HCT116 (cell line): ENCODE results near the gene MYEOV. TPM values are rescaled to one million over a fixed set of nuclear protein-coding genes. Genes with fewer than 3 reads are reported as not detected.

Experiments used
- ATAC-seq: fragments of 200-7000 bp; cut with Tn5 transposase; 2 replicates; pipeline ENCODE4 v1.9.1; 2020; ENCODE audit warnings: mild to moderate bottlenecking, moderate library complexity
- BruUV-seq: library from RNA; stranded (reverse); fragments of 400-500 nt; replicated peaks from 2 replicates; lab custom pipeline; 2021; lab: Mats Ljungman, UMichigan
- CTCF ChIA-PET: fragments of 300-600 bp; sonication (Branson Sonifier 250); formaldehyde crosslinking; loops from one replicate; lab custom pipeline; 2021; ENCODE audit warnings: antibody characterized with exemption; lab: Charles Lee
- POLR2A ChIA-PET: fragments of 300-600, 350-600 bp; sonication (Branson Sonifier 250); formaldehyde crosslinking; loops from one replicate; lab custom pipeline; 2021; ENCODE audit warnings: antibody characterized with exemption; lab: Charles Lee
- RAD21 ChIA-PET, 2 experiments: fragments of 300-600 bp; sonication (Branson Sonifier 250); formaldehyde crosslinking; loops; one replicate each; lab custom pipeline; 2023; ENCODE audit warnings: low total read pairs in 2 of 2; ENCODE audit not compliant: uncharacterized antibody in 2 of 2, unreplicated experiment in 2 of 2, low non-redundant PET in 1 of 2; lab: Charles Lee
- DNase-seq: peaks from one replicate; pipeline ENCODE4 v3.0.0-alpha.2; 2010; ENCODE audit warnings: low read depth, low spot score
- H2AFZ ChIP-seq: fragments of 200-600 bp; shearing (Covaris generic), sonication (generic); 2 replicates; pipeline ENCODE4 v1.6.1; 2017; ENCODE audit warnings: low read depth, mixed run types, mixed read lengths, antibody characterized with exemption, low read length; ENCODE audit not compliant: poor library complexity, severe bottlenecking
- H3K27ac ChIP-seq: 2 replicates; pipeline ENCODE4 v1.5.1; 2012; ENCODE audit warnings: low read depth, low read length
- H3K27me3 ChIP-seq: fragments of 200-600 bp; sonication (generic); 2 replicates; pipeline ENCODE4 v1.6.1; 2016; ENCODE audit warnings: mixed run types, low read length, mixed read lengths; ENCODE audit not compliant: insufficient read depth
- H3K36me3 ChIP-seq, 2 experiments: fragments of 200-500 bp in 1 of 2; fragments of 200-600 bp in 1 of 2; sonication (Bioruptor generic) in 1 of 2; sonication (generic) in 1 of 2; 2 replicates each; pipeline versions ENCODE4 v1.5.1 to v1.6.1; 2014 to 2016; ENCODE audit warnings: low read length in 2 of 2, inconsistent platforms in 1 of 2, mixed read lengths in 1 of 2, mixed run types in 1 of 2; ENCODE audit not compliant: insufficient read depth in 2 of 2, control insufficient read depth in 1 of 2
- H3K4me1 ChIP-seq, 2 experiments: fragments of 200-600 bp in 1 of 2; sonication (generic) in 1 of 2; 2 replicates each; pipeline versions ENCODE4 v1.5.1 to v1.6.1; 2012 to 2017; ENCODE audit warnings: low read length in 2 of 2, inconsistent platforms in 1 of 2, mild to moderate bottlenecking in 1 of 2, mixed read lengths in 1 of 2, mixed run types in 1 of 2, moderate library complexity in 1 of 2; ENCODE audit not compliant: insufficient read depth in 2 of 2, control insufficient read depth in 1 of 2
- H3K4me2 ChIP-seq: fragments of 200-600 bp; sonication (generic); 2 replicates; pipeline ENCODE4 v1.6.1; 2017; ENCODE audit warnings: mixed run types, low read length, mixed read lengths
- H3K4me3 ChIP-seq, 2 experiments: fragments of 200-600 bp in 1 of 2; sonication (generic) in 1 of 2; replicated peaks in 1 of 2; 2 replicates each; pipeline ENCODE4 v1.5.1; 2011 to 2016; ENCODE audit warnings: low read length in 2 of 2, control low read depth in 1 of 2, low read depth in 1 of 2, mild to moderate bottlenecking in 1 of 2, mixed read lengths in 1 of 2, mixed run types in 1 of 2
- H3K79me2 ChIP-seq: fragments of 200-600 bp; sonication (generic); 2 replicates; pipeline ENCODE4 v1.6.1; 2017; ENCODE audit warnings: mild to moderate bottlenecking, mixed run types, low read length, moderate library complexity, mixed read lengths; ENCODE audit not compliant: insufficient read depth
- H3K9ac ChIP-seq: fragments of 200-600 bp; sonication (generic); 2 replicates; pipeline ENCODE4 v1.6.1; 2016; ENCODE audit warnings: low read length, mixed read lengths
- H3K9me2 ChIP-seq: fragments of 200-600 bp; sonication (generic), shearing (Covaris generic); 2 replicates; pipeline ENCODE4 v1.6.1; 2017; ENCODE audit warnings: mixed run types, mild to moderate bottlenecking, moderate library complexity; ENCODE audit not compliant: insufficient read depth
- H3K9me3 ChIP-seq, 2 experiments: fragments of 200-500 bp in 1 of 2; fragments of 200-600 bp in 1 of 2; sonication (Bioruptor generic) in 1 of 2; sonication (generic) in 1 of 2; 2 replicates each; pipeline ENCODE4 v1.6.1; 2014 to 2017; ENCODE audit warnings: low read length in 2 of 2, mixed read lengths in 2 of 2, inconsistent platforms in 1 of 2, low read depth in 1 of 2, mild to moderate bottlenecking in 1 of 2, mixed run types in 1 of 2, moderate library complexity in 1 of 2; ENCODE audit not compliant: control insufficient read depth in 1 of 2, insufficient read depth in 1 of 2
- H4K20me1 ChIP-seq: fragments of 200-600 bp; sonication (generic), shearing (Covaris generic); 2 replicates; pipeline ENCODE4 v1.6.1; 2017; ENCODE audit warnings: mixed run types, mild to moderate bottlenecking, moderate library complexity; ENCODE audit not compliant: insufficient read depth
- CBX3 ChIP-seq: IDR thresholded peaks from 2 replicates; pipeline ENCODE4 v1.6.1; 2012; ENCODE audit warnings: low read depth
- EZH2 ChIP-seq: fragments of 200-600 bp; sonication (generic); IDR thresholded peaks from 2 replicates; pipeline ENCODE4 v1.6.1; 2017; ENCODE audit warnings: antibody characterized with exemption, mixed run types
- FOSL1 ChIP-seq: IDR thresholded peaks from 2 replicates; pipeline ENCODE4 v1.6.1; 2012; ENCODE audit warnings: low read depth
- JUND ChIP-seq: IDR thresholded peaks from 2 replicates; pipeline ENCODE4 v1.6.1; 2012
- POLR2A ChIP-seq: IDR thresholded peaks from 2 replicates; pipeline ENCODE4 v1.7.0; 2011; ENCODE audit warnings: borderline replicate concordance; ENCODE audit not compliant: insufficient read depth, insufficient read length; ENCODE audit errors: extremely low read depth
- POLR2AphosphoS5 ChIP-seq: IDR thresholded peaks from 2 replicates; pipeline ENCODE4 v1.6.1; 2011; ENCODE audit warnings: mild to moderate bottlenecking, low read depth, low read length, moderate library complexity
- RAD21 ChIP-seq: IDR thresholded peaks from 2 replicates; pipeline ENCODE4 v1.6.1; 2012; ENCODE audit warnings: low read depth, mild to moderate bottlenecking
- SP1 ChIP-seq: IDR thresholded peaks from 2 replicates; pipeline ENCODE4 v1.6.1; 2012; ENCODE audit warnings: low read depth
- TCF7L2 ChIP-seq: IDR thresholded peaks from 2 replicates; pipeline ENCODE4 v1.7.0; 2011; ENCODE audit warnings: borderline replicate concordance, inconsistent platforms; ENCODE audit not compliant: insufficient read depth, insufficient read length; ENCODE audit errors: extremely low read depth
- YY1 ChIP-seq: IDR thresholded peaks from 2 replicates; pipeline ENCODE4 v1.6.1; 2011; ENCODE audit warnings: low read length, low read depth, moderate library complexity, mild to moderate bottlenecking; ENCODE audit not compliant: insufficient replicate concordance; ENCODE audit errors: extremely low read depth
- ZFX ChIP-seq: fragments of 450-650 bp; IDR thresholded peaks from 2 replicates; pipeline ENCODE4 v1.6.1; 2017
- intact Hi-C: fragments of 100-400 bp; cut with micrococcal nuclease; formaldehyde crosslinking; loops from 2 replicates; pipeline ENCODE4 v1.10.0; 2022
- total RNA-seq: library from RNA; stranded (reverse); gene quantifications from one replicate; pipeline ENCODE4 v1.2.1, GENCODE V29; 2021; ENCODE audit not compliant: unreplicated experiment
- TF ChIP-seq, protein P1 (sequence below): IDR thresholded peaks from 2 replicates; pipeline ENCODE4 v1.6.1; 2012
- TF ChIP-seq, protein P2 (sequence below): IDR thresholded peaks from 2 replicates; pipeline ENCODE4 v1.6.1; 2011; ENCODE audit warnings: mild to moderate bottlenecking, low read length, moderate library complexity; ENCODE audit not compliant: insufficient replicate concordance; ENCODE audit errors: extremely low read depth

The MYEOV gene
- total RNA-seq, 1 experiment from 2014 or later = 135 TPM

DNA sequence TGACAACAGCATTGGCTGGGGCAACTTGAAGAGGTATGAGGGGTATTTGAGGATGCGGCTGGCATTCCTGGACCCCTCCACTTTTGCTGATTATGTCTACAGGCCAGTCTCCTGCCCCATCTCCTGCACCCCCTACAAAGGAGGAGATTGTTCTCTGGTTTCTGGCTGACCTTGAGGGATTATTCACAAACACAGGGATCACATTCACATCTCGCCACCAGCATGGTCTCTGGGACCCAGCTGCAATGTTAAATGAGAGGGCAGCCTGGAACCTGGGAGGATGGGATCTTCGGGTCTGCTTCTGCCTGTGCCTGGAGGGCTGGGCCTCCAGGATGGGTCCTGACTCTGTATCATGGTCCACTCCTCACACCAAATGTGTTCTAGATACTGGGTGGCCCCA, 32.8 kb upstream of the MYEOV start:
- no peak overlapping the region for H3K27ac ChIP-seq
- H2AFZ ChIP-seq = no peak overlapping the region
- ChIA-PET CTCF (no interaction called here), POLR2A (no interaction called here), RAD21 (interaction anchor here in 1 of 2 experiments (0.6 kb wide), 1 partner anchor 220 kb away, joined by 3 read pairs; no protein-coding TSS in a partner anchor)
- no peak overlapping the region for H3K4me3 ChIP-seq
- no peak for ATAC-seq
- H3K9ac ChIP-seq = no peak overlapping the region
- H3K4me2 ChIP-seq = no peak overlapping the region
- no peak for DNase-seq
- no peaks in the 10 kb centered on the region for H3K36me3 ChIP-seq
- intact Hi-C loops = no loop called here
- H3K79me2 ChIP-seq = no peaks in the 10 kb centered on the region
- no peaks in the 10 kb centered on the region for H3K27me3 ChIP-seq
- H3K9me2 ChIP-seq = no peaks in the 10 kb centered on the region
- no peaks in the 10 kb centered on the region for H3K9me3 ChIP-seq
- no peaks in the 10 kb centered on the region for H4K20me1 ChIP-seq
- H3K4me1 ChIP-seq = peaks cover 0 to 8% of the 10 kb centered on the region in 2 experiments; a peak in 1 of 4 replicates
- no TSS peak for BruUV-seq
- TF ChIP-seq YY1 (no peak), FOSL1 (no peak), POLR2AphosphoS5 (no peak), RAD21 (no peak), EZH2 (no peak)
- TF ChIP-seq, all 23 proteins: peak for 0

DNA sequence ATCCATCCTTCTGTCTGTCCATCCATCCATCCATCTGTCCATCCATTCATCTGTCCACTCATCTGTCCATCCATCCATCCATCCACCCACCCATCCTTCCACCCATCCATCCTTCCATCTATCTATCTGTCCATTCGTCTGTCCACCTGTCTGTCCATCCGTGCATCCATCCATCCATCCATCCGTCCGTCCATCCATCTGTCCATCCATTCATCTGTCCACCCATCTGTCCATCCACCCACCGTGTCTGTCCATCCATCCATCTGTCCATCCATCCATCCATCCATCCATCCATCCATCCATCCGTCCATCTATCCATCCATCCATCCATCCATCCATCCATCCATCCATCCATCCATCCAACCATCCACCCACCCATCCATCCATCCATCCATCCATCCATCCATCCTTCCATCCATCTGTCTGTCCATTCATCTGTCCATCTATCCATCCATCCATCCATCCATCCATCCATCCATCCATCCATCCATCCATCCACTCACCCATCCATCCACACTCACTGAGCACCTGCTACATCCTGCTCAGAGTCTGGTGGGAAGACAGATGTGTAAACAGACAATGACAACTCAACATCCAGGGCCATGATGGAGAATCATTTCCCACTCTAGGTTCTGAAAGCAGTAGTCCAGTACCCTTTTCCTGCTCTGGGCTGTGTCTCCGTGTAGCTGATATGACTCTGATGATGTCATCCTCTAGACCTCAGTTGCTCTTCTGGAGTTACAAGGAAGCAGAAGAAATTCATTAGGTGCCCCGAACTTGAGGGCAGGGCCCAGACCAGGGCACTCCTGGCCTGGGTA, 30.8 kb upstream of the MYEOV start:
- no peaks in the 10 kb centered on the region for H3K36me3 ChIP-seq
- peaks cover 0 to 8% of the 10 kb centered on the region in 2 experiments; a peak in 1 of 4 replicates for H3K4me1 ChIP-seq
- no peaks in the 10 kb centered on the region for H3K27me3 ChIP-seq
- DNase-seq (no peak), ATAC-seq (no peak)
- ChIA-PET CTCF (no interaction called here), RAD21 (no interaction called here), POLR2A (no interaction called here)
- no peaks in the 10 kb centered on the region for H3K9me3 ChIP-seq
- H4K20me1 ChIP-seq = no peaks in the 10 kb centered on the region
- no peak overlapping the region for H3K4me3 ChIP-seq
- TF ChIP-seq CBX3 (no peak), RAD21 (no peak), POLR2AphosphoS5 (no peak), TCF7L2 (no peak), EZH2 (no peak), SP1 (no peak), POLR2A (no peak), JUND (no peak), ZFX (no peak)
- TF ChIP-seq, protein P1, sequence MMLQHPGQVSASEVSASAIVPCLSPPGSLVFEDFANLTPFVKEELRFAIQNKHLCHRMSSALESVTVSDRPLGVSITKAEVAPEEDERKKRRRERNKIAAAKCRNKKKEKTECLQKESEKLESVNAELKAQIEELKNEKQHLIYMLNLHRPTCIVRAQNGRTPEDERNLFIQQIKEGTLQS = no peak
- TF ChIP-seq, protein P2, sequence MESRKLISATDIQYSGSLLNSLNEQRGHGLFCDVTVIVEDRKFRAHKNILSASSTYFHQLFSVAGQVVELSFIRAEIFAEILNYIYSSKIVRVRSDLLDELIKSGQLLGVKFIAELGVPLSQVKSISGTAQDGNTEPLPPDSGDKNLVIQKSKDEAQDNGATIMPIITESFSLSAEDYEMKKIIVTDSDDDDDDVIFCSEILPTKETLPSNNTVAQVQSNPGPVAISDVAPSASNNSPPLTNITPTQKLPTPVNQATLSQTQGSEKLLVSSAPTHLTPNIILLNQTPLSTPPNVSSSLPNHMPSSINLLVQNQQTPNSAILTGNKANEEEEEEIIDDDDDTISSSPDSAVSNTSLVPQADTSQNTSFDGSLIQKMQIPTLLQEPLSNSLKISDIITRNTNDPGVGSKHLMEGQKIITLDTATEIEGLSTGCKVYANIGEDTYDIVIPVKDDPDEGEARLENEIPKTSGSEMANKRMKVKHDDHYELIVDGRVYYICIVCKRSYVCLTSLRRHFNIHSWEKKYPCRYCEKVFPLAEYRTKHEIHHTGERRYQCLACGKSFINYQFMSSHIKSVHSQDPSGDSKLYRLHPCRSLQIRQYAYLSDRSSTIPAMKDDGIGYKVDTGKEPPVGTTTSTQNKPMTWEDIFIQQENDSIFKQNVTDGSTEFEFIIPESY = no peak
- H3K9me2 ChIP-seq = no peaks in the 10 kb centered on the region
- intact Hi-C loops = no loop called here
- BruUV-seq = no TSS peak
- no peak overlapping the region for H3K9ac ChIP-seq
- no peak overlapping the region for H3K27ac ChIP-seq
- H3K79me2 ChIP-seq = no peaks in the 10 kb centered on the region
- no peak overlapping the region for H3K4me2 ChIP-seq
- no peak overlapping the region for H2AFZ ChIP-seq
